NB4 (cell line): ENCODE measurements around the gene AKNA.

Experiments
- DNase-seq: peaks from one replicate; pipeline ENCODE4 v3.0.0; 2010; ENCODE audit warnings: low read depth
- H3K4me3 ChIP-seq: one replicate; pipeline ENCODE4 v1.5.1; 2011; ENCODE audit warnings: mild to moderate bottlenecking, low read depth, low read length, moderate library complexity
- MYC ChIP-seq: IDR thresholded peaks from 2 replicates; pipeline ENCODE4 v1.6.1; 2011; ENCODE audit warnings: low read depth, low read length
- POLR2A ChIP-seq: IDR thresholded peaks from 2 replicates; pipeline ENCODE4 v1.6.1; 2011; ENCODE audit warnings: mild to moderate bottlenecking; ENCODE audit not compliant: insufficient read length; ENCODE audit errors: extremely low read depth
- TF ChIP-seq, protein P1 (sequence below): IDR thresholded peaks from one replicate; pipeline ENCODE4 v1.5.1; 2012; ENCODE audit warnings: low read depth, low read length
- TF ChIP-seq, protein P2 (sequence below): IDR thresholded peaks from 2 replicates; pipeline ENCODE4 v1.6.1; 2011; ENCODE audit warnings: low read depth, low read length

The AKNA gene

DNA sequence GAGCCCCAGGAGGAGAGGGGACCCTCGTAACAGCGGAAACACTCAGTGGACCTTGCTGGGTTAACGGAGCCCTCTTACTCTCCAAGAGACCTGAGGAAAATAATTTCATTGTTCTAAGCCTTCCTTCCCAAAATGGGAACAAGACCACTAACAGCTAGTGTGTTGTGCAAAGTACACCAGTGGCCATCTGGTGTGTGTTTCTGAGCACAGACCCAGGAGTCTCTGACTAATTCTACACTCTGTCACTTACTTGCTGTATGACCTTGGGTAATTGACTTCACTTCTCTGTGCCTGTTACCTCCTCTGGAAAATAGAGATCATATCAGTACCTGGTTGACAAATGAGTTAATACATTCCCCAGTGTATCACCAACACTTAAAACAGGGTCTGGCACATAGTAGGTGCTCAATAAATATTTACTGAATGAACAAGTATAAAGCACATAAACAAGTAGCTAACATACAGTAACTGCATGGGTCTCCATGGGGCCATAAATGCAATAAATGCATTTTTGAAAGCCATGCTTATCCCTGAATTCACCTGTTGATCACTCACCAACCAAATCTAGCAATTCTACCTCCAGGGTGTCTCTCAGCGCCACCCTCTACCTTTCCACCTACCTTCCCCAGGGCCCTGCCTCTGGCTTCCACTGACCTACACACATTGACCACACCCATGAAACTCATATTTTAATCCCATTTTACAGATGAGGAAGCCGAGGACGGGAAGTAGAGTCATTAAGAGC lies 44.7 kb upstream of the AKNA start:
- H3K4me3 ChIP-seq, result no peak overlapping the region
- DNase-seq, result no peak
- TF ChIP-seq, protein P1, sequence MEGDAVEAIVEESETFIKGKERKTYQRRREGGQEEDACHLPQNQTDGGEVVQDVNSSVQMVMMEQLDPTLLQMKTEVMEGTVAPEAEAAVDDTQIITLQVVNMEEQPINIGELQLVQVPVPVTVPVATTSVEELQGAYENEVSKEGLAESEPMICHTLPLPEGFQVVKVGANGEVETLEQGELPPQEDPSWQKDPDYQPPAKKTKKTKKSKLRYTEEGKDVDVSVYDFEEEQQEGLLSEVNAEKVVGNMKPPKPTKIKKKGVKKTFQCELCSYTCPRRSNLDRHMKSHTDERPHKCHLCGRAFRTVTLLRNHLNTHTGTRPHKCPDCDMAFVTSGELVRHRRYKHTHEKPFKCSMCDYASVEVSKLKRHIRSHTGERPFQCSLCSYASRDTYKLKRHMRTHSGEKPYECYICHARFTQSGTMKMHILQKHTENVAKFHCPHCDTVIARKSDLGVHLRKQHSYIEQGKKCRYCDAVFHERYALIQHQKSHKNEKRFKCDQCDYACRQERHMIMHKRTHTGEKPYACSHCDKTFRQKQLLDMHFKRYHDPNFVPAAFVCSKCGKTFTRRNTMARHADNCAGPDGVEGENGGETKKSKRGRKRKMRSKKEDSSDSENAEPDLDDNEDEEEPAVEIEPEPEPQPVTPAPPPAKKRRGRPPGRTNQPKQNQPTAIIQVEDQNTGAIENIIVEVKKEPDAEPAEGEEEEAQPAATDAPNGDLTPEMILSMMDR, result no peak
- no peak for TF ChIP-seq MYC
- TF ChIP-seq, protein P2, sequence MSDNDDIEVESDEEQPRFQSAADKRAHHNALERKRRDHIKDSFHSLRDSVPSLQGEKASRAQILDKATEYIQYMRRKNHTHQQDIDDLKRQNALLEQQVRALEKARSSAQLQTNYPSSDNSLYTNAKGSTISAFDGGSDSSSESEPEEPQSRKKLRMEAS, result no peak
- TF ChIP-seq POLR2A, result no peak

DNA sequence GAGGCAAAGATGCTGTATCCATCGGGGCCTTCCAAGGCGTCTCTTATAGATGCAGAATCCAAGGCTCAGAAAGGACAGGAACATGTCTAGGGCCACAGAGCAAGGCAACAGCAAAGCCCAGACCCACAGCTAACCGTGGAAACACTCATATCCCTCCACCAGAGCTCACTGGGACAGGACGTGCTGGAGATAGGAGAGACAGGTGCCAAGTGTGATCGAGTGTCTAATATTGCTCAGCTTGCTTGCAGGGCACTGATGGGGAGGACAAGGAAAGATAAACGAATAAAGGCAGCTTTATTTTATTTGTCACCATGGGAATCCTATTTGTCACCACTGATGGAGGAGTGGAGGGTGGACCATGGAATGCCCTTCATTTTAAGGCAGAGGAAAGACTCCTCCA lies 44.0 kb upstream of the AKNA start:
- no peak overlapping the region for H3K4me3 ChIP-seq
- no peak for TF ChIP-seq POLR2A
- DNase-seq, result no peak

DNA sequence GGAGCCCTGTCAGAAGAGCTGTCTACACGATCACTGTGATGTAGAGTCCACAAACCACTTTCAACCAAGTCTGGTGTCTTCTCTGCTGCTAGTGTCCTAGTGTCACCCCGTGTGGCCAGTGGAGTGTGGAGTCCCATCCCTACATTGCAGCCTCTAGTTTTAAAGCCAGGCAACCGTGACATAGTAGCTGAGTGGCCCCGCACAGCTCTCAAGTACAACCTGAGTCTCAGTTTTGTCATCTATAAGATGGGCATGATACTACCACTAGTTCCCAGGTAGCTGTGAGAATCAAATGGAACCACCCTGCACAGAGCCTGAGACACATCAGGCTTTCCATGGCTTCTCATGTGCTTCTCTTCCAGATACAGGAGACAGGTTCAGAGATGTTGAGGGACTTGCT lies 43.2 kb upstream of the AKNA start:
- DNase-seq, result no peak
- TF ChIP-seq, protein P2, result no peak
- TF ChIP-seq, protein P1, result no peak
- TF ChIP-seq MYC (no peak), POLR2A (no peak)
- H3K4me3 ChIP-seq, result no peak overlapping the region

DNA sequence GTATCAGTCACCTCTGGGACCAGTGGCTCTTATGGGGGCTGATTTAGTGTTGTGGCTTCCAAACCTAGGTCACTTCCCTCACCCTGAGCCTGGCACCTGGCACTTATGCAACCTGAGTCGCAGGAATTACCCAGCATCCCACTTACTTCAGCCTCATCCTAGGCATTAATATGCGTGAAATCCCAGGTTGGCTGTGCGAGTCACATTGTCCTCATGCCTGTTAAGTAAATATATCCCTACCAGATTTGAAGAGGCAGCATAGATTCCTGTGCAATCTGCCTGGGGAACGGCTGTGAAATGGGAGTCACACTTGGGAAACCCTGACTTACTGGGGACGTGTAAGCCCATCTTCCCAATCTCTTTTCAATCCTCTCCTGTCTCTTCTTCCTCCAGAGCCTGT lies 42.7 kb upstream of the AKNA start:
- TF ChIP-seq, protein P2, result no peak
- TF ChIP-seq POLR2A, result no peak
- TF ChIP-seq MYC, result no peak
- TF ChIP-seq, protein P1, result no peak
- H3K4me3 ChIP-seq, result no peak overlapping the region
- no peak for DNase-seq

DNA sequence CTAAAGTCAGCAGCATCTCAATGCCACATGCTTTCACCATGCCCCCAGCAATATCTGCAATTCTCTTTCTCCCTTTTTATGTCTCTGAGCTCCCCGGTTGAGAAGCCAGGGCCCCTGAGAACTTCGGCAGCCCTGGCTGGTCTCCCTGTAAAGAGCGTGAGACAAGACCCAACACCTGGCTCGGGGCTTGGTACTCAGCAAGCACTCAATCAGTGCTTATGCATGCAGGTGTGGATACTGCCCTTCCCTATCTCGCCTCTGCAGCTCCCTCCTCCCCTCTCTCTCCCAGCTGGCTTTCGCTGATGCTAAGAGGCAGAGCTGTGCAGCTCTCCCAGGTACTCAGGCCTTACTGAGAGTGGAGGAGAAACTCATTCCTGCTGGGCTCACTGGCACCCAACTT lies 41.7 kb upstream of the AKNA start:
- DNase-seq, result no peak
- TF ChIP-seq POLR2A (no peak), MYC (no peak)
- TF ChIP-seq, protein P2, result no peak
- TF ChIP-seq, protein P1, result no peak
- no peak overlapping the region for H3K4me3 ChIP-seq

DNA sequence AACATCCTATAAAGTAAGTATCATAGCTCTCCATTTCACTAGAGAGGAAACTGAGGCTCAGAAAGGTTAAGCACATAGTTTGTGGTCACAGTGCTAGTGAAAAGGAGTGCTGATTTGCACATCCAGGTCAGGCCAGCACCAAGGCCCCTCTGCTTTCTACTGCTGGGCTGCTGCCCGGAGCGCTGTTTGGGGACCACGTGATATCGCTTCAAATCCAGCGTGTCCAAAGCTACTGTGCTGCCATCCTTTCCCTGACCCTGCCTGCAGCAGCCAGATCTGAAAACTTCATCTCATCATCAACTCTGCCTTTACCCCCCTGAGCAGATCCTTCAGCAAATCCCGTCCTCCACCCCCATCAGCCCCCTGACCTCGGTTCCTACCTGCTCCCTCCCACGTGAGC lies 40.7 kb upstream of the AKNA start:
- TF ChIP-seq, protein P1, result no peak
- TF ChIP-seq, protein P2, result no peak
- no peak for TF ChIP-seq POLR2A
- TF ChIP-seq MYC, result no peak
- H3K4me3 ChIP-seq, result no peak overlapping the region
- DNase-seq, result no peak
